ENCODE results near the gene RBPMS2. TPM values are rescaled to one million over a fixed set of nuclear protein-coding genes. Genes with fewer than 3 reads are reported as not detected.

Gene RBPMS2
- total and polyA plus RNA-seq, 2 donors (not counting 3 experiments of a cell fraction or from before 2014, with no cell fraction given) = 2.3 to 7.8 TPM

DNA sequence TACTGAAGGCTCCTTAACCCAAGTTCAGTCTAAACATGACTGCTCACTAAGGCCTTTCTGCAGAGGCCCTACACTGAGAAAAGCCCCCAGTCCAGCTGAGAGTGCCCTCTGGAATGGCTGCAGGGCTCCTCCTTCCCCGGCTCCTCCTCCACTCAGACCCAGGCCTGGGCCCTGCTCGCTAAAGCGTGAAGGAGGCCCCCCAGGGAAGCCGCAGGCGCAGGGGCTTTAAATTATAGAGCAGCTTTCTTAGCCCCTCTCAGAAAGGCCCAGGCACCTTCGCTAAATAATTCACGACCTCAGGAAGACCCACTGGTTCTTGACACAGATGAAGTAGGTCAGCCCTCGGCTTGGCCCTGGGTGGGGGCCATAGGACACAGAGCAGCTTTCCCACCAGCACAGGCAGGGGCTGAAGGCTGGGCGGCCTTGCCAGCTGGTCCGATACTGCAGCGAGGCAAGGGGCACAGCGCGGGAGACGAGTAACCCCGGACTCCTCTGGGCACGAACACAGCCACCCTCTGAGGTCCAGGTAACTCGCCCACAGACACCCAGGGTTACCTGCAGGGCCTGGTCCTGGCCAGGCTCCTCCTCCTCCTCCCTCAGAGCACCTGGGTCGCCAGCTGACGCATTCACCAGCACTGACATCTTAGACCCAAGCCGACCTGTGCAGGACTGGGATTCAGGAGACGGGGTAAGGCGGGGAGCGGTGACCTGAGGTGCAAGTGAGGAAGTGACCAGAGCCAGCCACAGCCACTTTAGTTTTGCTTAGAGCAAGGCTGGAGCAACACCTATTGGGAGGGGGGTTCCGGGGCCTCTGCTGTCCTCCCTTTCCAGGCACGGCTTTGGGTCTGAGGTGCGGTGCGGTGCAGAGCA lies 36.9 kb downstream of the RBPMS2 start:
- TF ChIP-seq, protein P1, sequence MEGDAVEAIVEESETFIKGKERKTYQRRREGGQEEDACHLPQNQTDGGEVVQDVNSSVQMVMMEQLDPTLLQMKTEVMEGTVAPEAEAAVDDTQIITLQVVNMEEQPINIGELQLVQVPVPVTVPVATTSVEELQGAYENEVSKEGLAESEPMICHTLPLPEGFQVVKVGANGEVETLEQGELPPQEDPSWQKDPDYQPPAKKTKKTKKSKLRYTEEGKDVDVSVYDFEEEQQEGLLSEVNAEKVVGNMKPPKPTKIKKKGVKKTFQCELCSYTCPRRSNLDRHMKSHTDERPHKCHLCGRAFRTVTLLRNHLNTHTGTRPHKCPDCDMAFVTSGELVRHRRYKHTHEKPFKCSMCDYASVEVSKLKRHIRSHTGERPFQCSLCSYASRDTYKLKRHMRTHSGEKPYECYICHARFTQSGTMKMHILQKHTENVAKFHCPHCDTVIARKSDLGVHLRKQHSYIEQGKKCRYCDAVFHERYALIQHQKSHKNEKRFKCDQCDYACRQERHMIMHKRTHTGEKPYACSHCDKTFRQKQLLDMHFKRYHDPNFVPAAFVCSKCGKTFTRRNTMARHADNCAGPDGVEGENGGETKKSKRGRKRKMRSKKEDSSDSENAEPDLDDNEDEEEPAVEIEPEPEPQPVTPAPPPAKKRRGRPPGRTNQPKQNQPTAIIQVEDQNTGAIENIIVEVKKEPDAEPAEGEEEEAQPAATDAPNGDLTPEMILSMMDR (IDR thresholded peaks at IDR 0.05; ENCODE audit: extremely low read depth in 1 of 2, insufficient read depth in 1 of 2, low read depth in 1 of 2, low read length in 2 of 2) = no peak
- TF ChIP-seq GATA2 (IDR thresholded peaks at IDR 0.05; ENCODE audit: insufficient read depth, insufficient read length, low read depth, low read length) (no peak), JUN (IDR thresholded peaks at IDR 0.05; ENCODE audit: borderline replicate concordance, insufficient read depth, insufficient read length, low read depth) (no peak), FOS (IDR thresholded peaks at IDR 0.05; ENCODE audit: borderline replicate concordance, insufficient read depth, low read length) (no peak)
- no peaks in the 10 kb centered on the region for H3K79me2 ChIP-seq (ENCODE audit: control insufficient read depth, insufficient read depth, low read length)
- intact Hi-C loops (cut with micrococcal nuclease) = no loop called here
- no TSS peak for BruUV-seq (replicated peaks)
- H3K9me1 ChIP-seq (replicated peaks; ENCODE audit: control insufficient read depth, extremely low read depth, insufficient read depth, low read length) = no peaks in the 10 kb centered on the region
- POLR2A ChIA-PET = no interaction called here
- H3K27me3 ChIP-seq (ENCODE audit: control insufficient read depth in 2 of 2, insufficient read depth in 2 of 2, low read length in 2 of 2) = no peaks in the 10 kb centered on the region
- H3K4me3 ChIP-seq (replicated peaks in 1 of 3; ENCODE audit: insufficient read depth in 1 of 3, low read depth in 1 of 3, low read length in 3 of 3) = no peak overlapping the region
- H3K4me2 ChIP-seq (ENCODE audit: insufficient read depth, low read length) = no peak overlapping the region
- dilution Hi-C loops (cut with MboI; ENCODE audit: extremely low pct_ligation_motif_present, low sequenced_read_pairs) = no loop called here
- H3K9ac ChIP-seq (replicated peaks; ENCODE audit: extremely low read depth, insufficient read depth, low read length) = no peak overlapping the region
- no peaks in the 10 kb centered on the region for H3K36me3 ChIP-seq (ENCODE audit: control insufficient read depth in 2 of 2, extremely low read depth in 1 of 2, insufficient read depth in 2 of 2, low read length in 2 of 2)
- no peaks in the 10 kb centered on the region for H4K20me1 ChIP-seq (replicated peaks; ENCODE audit: control insufficient read depth, extremely low read depth, insufficient read depth, low read length)
- no peak for DNase-seq (ENCODE audit: low read depth, low spot score)
- CTCF ChIA-PET = interaction anchor here (0.6 to 4.1 kb wide), 4 partner anchors 10 to 309 kb away, joined by 3 to 25 read pairs (median 4); no protein-coding TSS in a partner anchor
- H3K27ac ChIP-seq (ENCODE audit: insufficient read depth, low read depth, low read length) = no peak overlapping the region
- no peak overlapping the region for H2AFZ ChIP-seq (ENCODE audit: low read depth, low read length)
- no peaks in the 10 kb centered on the region for H3K9me3 ChIP-seq (replicated peaks; ENCODE audit: control insufficient read depth, insufficient read depth, low read length)
- no peak for FAIRE-seq
- no peaks in the 10 kb centered on the region for H3K4me1 ChIP-seq (ENCODE audit: control insufficient read depth, extremely low read depth, insufficient read depth, low read length)

Measured in endothelial cell of umbilical vein (primary cell).